ENCODE results near the gene SHISA8.

Gene SHISA8

DNA sequence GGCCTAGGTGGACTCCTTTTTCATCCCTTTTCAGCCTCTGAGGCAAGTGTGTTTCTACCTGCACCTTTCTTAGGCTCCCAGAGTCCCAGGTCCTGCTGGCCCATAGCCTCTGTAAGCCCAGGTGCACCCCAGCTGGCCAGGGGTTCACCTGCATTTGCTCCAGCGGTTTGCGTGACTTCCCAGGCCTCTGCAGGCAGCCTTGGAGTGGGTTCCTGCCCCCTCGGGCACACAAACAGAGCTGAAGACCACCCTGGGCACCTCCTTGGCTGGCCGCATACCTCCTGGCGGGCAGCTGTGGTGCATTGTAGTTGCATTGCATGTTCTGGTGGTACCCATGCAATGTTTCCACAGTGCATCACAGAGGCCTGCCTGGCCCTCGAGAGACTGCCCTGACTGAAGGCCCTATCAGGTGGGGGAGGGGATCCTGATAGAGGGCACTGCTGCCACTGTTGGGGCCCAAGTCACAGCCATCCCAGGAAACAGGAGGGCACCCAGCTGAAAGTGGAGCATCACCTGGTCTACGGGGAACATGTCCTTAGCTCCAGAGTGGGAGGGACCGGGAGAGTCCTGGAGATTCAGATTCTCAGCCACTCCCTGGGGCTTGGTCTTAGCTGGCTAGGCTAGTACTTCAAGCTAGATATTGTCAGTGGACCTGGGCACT is 14.1 kb downstream of the SHISA8 start:
- no peaks in the 10 kb centered on the region for H3K4me1 ChIP-seq (ENCODE audit: insufficient read depth, low read length, severe bottlenecking)
- no peaks in the 10 kb centered on the region for H4K20me1 ChIP-seq (ENCODE audit: insufficient read depth, low read length)
- H3K79me2 ChIP-seq (ENCODE audit: insufficient read depth, low read length), result no peaks in the 10 kb centered on the region
- H3F3A ChIP-seq (ENCODE audit: insufficient read depth, low read length), result no peaks in the 10 kb centered on the region
- no peak overlapping the region for H2AFZ ChIP-seq (ENCODE audit: low read length)
- TF ChIP-seq, protein P1, sequence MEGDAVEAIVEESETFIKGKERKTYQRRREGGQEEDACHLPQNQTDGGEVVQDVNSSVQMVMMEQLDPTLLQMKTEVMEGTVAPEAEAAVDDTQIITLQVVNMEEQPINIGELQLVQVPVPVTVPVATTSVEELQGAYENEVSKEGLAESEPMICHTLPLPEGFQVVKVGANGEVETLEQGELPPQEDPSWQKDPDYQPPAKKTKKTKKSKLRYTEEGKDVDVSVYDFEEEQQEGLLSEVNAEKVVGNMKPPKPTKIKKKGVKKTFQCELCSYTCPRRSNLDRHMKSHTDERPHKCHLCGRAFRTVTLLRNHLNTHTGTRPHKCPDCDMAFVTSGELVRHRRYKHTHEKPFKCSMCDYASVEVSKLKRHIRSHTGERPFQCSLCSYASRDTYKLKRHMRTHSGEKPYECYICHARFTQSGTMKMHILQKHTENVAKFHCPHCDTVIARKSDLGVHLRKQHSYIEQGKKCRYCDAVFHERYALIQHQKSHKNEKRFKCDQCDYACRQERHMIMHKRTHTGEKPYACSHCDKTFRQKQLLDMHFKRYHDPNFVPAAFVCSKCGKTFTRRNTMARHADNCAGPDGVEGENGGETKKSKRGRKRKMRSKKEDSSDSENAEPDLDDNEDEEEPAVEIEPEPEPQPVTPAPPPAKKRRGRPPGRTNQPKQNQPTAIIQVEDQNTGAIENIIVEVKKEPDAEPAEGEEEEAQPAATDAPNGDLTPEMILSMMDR (IDR thresholded peaks at IDR 0.05; ENCODE audit: low read length), result no peak
- TF ChIP-seq EZH2 (IDR thresholded peaks at IDR 0.05; ENCODE audit: borderline replicate concordance, low read length), result no peak
- H3K9me3 ChIP-seq (ENCODE audit: low read length), result no peaks in the 10 kb centered on the region
- no peaks in the 10 kb centered on the region for H3K27me3 ChIP-seq (ENCODE audit: insufficient read depth, low read length)
- no peak overlapping the region for H3K27ac ChIP-seq (ENCODE audit: low read depth, low read length, poor library complexity, severe bottlenecking)
- H3K4me2 ChIP-seq (ENCODE audit: low read length), result no peak overlapping the region
- H3K9me2 ChIP-seq (ENCODE audit: low read depth, low read length), result no peaks in the 10 kb centered on the region
- H3K36me3 ChIP-seq (ENCODE audit: insufficient read depth, low read length), result peaks cover 100% of the 10 kb centered on the region
- H3K4me3 ChIP-seq (ENCODE audit: low read depth, low read length, poor library complexity, severe bottlenecking), result no peak overlapping the region
- no peak overlapping the region for H3K9ac ChIP-seq (ENCODE audit: low read length)

DNA sequence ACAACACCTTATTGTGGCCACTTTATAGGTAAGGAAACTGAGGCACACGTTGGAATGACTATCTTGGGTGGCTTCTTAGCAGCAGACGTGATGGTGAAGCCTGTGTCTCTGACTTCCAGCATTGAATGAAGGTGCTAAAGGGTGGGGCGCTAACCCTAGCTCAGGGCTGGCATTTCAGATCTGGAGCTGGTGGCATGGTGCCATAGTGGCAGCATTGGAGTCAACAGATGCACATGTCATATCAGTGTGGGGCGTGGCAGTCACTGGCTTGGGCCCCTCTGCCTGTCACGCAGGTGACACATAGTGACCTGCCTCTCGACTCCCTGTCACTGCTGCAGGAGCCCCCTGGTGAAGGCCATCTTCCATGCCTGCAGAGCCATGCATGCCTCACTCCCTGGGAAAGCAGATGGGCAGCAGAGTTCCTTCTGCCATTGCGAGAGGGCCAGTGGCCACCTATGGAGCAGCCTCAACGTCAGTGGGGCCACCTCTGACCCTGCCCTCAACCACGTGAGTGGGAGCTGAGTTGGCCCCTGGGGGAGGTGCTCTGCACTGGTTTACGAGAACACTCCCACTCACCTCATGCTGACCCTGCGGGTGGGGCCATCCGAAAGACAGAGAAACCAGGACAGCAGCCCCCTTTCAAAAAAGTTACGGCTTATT is 14.8 kb downstream of the SHISA8 start:
- Histone ChIP-seq H3K36me3 (ENCODE audit: insufficient read depth, low read length) (peaks cover 97% of the 10 kb centered on the region), H3K9me2 (ENCODE audit: low read depth, low read length) (no peaks in the 10 kb centered on the region), H3K4me3 (ENCODE audit: low read depth, low read length, poor library complexity, severe bottlenecking) (no peak overlapping the region), H3F3A (ENCODE audit: insufficient read depth, low read length) (no peaks in the 10 kb centered on the region), H3K27ac (ENCODE audit: low read depth, low read length, poor library complexity, severe bottlenecking) (no peak overlapping the region), H2AFZ (ENCODE audit: low read length) (no peak overlapping the region), H3K9me3 (ENCODE audit: low read length) (no peaks in the 10 kb centered on the region), H3K4me2 (ENCODE audit: low read length) (no peak overlapping the region), H3K4me1 (ENCODE audit: insufficient read depth, low read length, severe bottlenecking) (no peaks in the 10 kb centered on the region), H3K27me3 (ENCODE audit: insufficient read depth, low read length) (no peaks in the 10 kb centered on the region), H3K79me2 (ENCODE audit: insufficient read depth, low read length) (no peaks in the 10 kb centered on the region), H4K20me1 (ENCODE audit: insufficient read depth, low read length) (no peaks in the 10 kb centered on the region), H3K9ac (ENCODE audit: low read length) (no peak overlapping the region)
- no peak for TF ChIP-seq EZH2 (IDR thresholded peaks at IDR 0.05; ENCODE audit: borderline replicate concordance, low read length)
- TF ChIP-seq, protein P1 (IDR thresholded peaks at IDR 0.05; ENCODE audit: low read length), result no peak

DNA sequence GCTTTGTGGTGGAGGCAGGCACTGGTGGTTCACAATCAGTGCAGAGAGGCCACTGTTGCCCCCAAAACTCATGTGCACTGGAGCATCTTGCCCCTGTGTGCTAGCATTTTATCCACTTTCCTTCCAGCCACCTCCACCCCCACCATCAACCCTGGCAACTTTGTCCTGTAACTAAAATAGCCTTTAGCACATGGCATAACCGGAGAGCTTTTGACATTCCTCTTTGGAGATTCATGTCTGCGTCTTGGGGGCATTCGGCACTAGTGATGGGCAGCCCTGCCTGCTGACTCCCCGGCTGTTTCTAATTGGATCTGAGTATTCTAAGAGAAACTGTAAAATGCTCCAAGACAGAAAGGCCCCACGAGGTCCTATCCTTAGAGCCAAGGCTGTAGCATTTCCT is 15.8 kb downstream of the SHISA8 start:
- no peak overlapping the region for H3K27ac ChIP-seq (ENCODE audit: low read depth, low read length, poor library complexity, severe bottlenecking)
- H3F3A ChIP-seq (ENCODE audit: insufficient read depth, low read length), result no peaks in the 10 kb centered on the region
- H3K79me2 ChIP-seq (ENCODE audit: insufficient read depth, low read length), result no peaks in the 10 kb centered on the region
- no peak overlapping the region for H2AFZ ChIP-seq (ENCODE audit: low read length)
- peaks cover 97% of the 10 kb centered on the region for H3K36me3 ChIP-seq (ENCODE audit: insufficient read depth, low read length)
- H3K9me2 ChIP-seq (ENCODE audit: low read depth, low read length), result no peaks in the 10 kb centered on the region
- H3K4me1 ChIP-seq (ENCODE audit: insufficient read depth, low read length, severe bottlenecking), result no peaks in the 10 kb centered on the region
- no peak overlapping the region for H3K4me3 ChIP-seq (ENCODE audit: low read depth, low read length, poor library complexity, severe bottlenecking)
- no peak overlapping the region for H3K4me2 ChIP-seq (ENCODE audit: low read length)
- H3K9ac ChIP-seq (ENCODE audit: low read length), result no peak overlapping the region
- H3K27me3 ChIP-seq (ENCODE audit: insufficient read depth, low read length), result no peaks in the 10 kb centered on the region
- no peak for TF ChIP-seq EZH2 (IDR thresholded peaks at IDR 0.05; ENCODE audit: borderline replicate concordance, low read length)
- H4K20me1 ChIP-seq (ENCODE audit: insufficient read depth, low read length), result no peaks in the 10 kb centered on the region
- no peaks in the 10 kb centered on the region for H3K9me3 ChIP-seq (ENCODE audit: low read length)

Data from OCI-LY1 (cell line).